ENCODE data around the gene FHAD1. TPM values are rescaled to one million over a fixed set of nuclear protein-coding genes. Genes with fewer than 3 reads are reported as not detected.

The FHAD1 gene
- total RNA-seq, 1 donor from 2014 or later, result not detected

GRCh38 chr1:15201849-15202551, 45.0 kb upstream of the FHAD1 start:
- intact Hi-C loops (cut with DNase I), result no loop called here

GRCh38 chr1:15204931-15205330, 42.1 kb upstream of the FHAD1 start:
- peaks cover 30% of the 10 kb centered on the region for H3K4me1 ChIP-seq
- no peaks in the 10 kb centered on the region for H3K36me3 ChIP-seq
- no peaks in the 10 kb centered on the region for H3K27me3 ChIP-seq
- TF ChIP-seq POLR2A (IDR thresholded peaks at IDR 0.05), result no peak
- TF ChIP-seq CTCF (IDR thresholded peaks at IDR 0.05), result no peak
- TF ChIP-seq POLR2AphosphoS5 (IDR thresholded peaks at IDR 0.05; ENCODE audit: insufficient read depth in 1 of 2, low read depth in 1 of 2), result no peak
- intact Hi-C loops (cut with DNase I), result no loop called here
- H3K27ac ChIP-seq, result no peak overlapping the region
- DNase-seq (ENCODE audit: extremely low spot score in 2 of 2), result no peak
- H3K4me3 ChIP-seq, result no peak overlapping the region
- H3K9me3 ChIP-seq, result no peaks in the 10 kb centered on the region

More at GRCh38 chr1:15201849-15202551, 45.0 kb upstream of the FHAD1 start:
- no peak for DNase-seq (ENCODE audit: extremely low spot score in 2 of 2)
- peaks cover 33% of the 10 kb centered on the region for H3K4me1 ChIP-seq
- TF ChIP-seq CTCF (IDR thresholded peaks at IDR 0.05) (no peak), POLR2A (IDR thresholded peaks at IDR 0.05) (no peak), POLR2AphosphoS5 (IDR thresholded peaks at IDR 0.05; ENCODE audit: insufficient read depth in 1 of 2, low read depth in 1 of 2) (no peak)
- no peak overlapping the region for H3K4me3 ChIP-seq
- no peaks in the 10 kb centered on the region for H3K36me3 ChIP-seq
- H3K27me3 ChIP-seq, result no peaks in the 10 kb centered on the region
- H3K27ac ChIP-seq, result peak overlapping the region; percentile 4
- H3K9me3 ChIP-seq, result no peaks in the 10 kb centered on the region

- Histone ChIP-seq H3K4me3 (no peak overlapping the region), H3K27me3 (no peaks in the 10 kb centered on the region), H3K4me1 (peaks cover 22% of the 10 kb centered on the region), H3K9me3 (no peaks in the 10 kb centered on the region), H3K36me3 (no peaks in the 10 kb centered on the region), H3K27ac (peak overlapping the region; percentile 7)
- TF ChIP-seq POLR2A (IDR thresholded peaks at IDR 0.05) (no peak), POLR2AphosphoS5 (IDR thresholded peaks at IDR 0.05; ENCODE audit: insufficient read depth in 1 of 2, low read depth in 1 of 2) (no peak), CTCF (IDR thresholded peaks at IDR 0.05) (no peak)
- intact Hi-C loops (cut with DNase I), result no loop called here
- DNase-seq (ENCODE audit: extremely low spot score in 2 of 2), result no peak
Observed at GRCh38 chr1:15205586-15206346, 41.3 kb upstream of the FHAD1 start.

- DNase-seq (ENCODE audit: extremely low spot score in 2 of 2), result no peak
- peaks cover 15% of the 10 kb centered on the region for H3K4me1 ChIP-seq
- TF ChIP-seq POLR2A (IDR thresholded peaks at IDR 0.05), result no peak
- no peaks in the 10 kb centered on the region for H3K36me3 ChIP-seq
- peak overlapping the region; percentile 7 for H3K27ac ChIP-seq
- intact Hi-C loops (cut with DNase I), result no loop called here
- H3K4me3 ChIP-seq, result no peak overlapping the region
- no peaks in the 10 kb centered on the region for H3K27me3 ChIP-seq
- no peaks in the 10 kb centered on the region for H3K9me3 ChIP-seq
Observed at GRCh38 chr1:15206418-15207030, 40.5 kb upstream of the FHAD1 start.

- no peaks in the 10 kb centered on the region for H3K9me3 ChIP-seq
- TF ChIP-seq POLR2A (IDR thresholded peaks at IDR 0.05) (no peak), POLR2AphosphoS5 (IDR thresholded peaks at IDR 0.05; ENCODE audit: insufficient read depth in 1 of 2, low read depth in 1 of 2) (no peak), CTCF (IDR thresholded peaks at IDR 0.05) (no peak)
- no peak overlapping the region for H3K27ac ChIP-seq
- intact Hi-C loops (cut with DNase I), result no loop called here
- no peaks in the 10 kb centered on the region for H3K36me3 ChIP-seq
- no peak for DNase-seq (ENCODE audit: extremely low spot score in 2 of 2)
- peaks cover 13% of the 10 kb centered on the region for H3K4me1 ChIP-seq
- no peaks in the 10 kb centered on the region for H3K27me3 ChIP-seq
- H3K4me3 ChIP-seq, result no peak overlapping the region
Observed at GRCh38 chr1:15207031-15207828, 39.8 kb upstream of the FHAD1 start.
